Measurements from ENCODE around the gene PSMD8.

DNA sequence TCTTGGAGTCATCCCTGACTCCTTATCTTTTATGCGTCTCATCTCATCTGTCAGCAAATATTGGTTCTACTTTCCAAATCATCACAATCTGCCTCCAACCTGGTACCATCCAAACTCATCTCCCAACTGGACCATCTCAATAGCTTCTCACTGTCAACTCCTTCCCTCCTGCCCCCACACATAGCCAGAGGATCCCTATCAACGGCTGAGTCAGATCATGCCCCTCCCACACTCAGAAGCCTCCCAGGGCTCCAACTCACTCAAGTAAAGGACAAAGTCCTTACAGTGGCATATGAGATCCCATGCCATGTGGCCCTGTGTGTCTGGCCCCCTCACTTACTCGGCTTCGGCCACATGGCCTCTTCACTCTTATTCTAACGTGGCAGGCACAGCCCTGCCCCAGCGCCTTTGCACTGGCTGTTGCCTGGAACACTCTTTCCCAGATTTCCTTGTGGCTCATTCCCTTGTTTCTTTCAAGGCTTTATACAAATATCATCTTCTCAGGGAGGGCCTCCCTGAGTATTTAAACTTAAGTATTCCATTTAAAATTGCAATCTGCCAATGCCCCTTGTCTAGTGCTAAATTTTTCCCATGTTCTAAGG is 18.4 kb downstream of the PSMD8 start:
- no peak for TF ChIP-seq CTCF (IDR thresholded peaks at IDR 0.05 in 8 of 11, conservative IDR thresholded peaks at IDR 0.05 in 3 of 11)
- TF ChIP-seq POLR2A (IDR thresholded peaks at IDR 0.05) = no peak

Data from spleen (tissue), 7 donors.